WTC11 (cell line): ENCODE results near the gene PARVB. TPM values are rescaled to one million over a fixed set of nuclear protein-coding genes. Genes with fewer than 3 reads are reported as not detected.

Experiments
- ATAC-seq: fragments of 200-7000 bp; cut with Tn5 transposase; 2 replicates; pipeline ENCODE4 v1.10.0; 2021; ENCODE audit warnings: mild to moderate bottlenecking, moderate library complexity
- CTCF ChIA-PET: fragments of 300-600 bp; sonication (Branson Sonifier 250); formaldehyde crosslinking; loops from one replicate; lab custom pipeline; 2021; ENCODE audit warnings: antibody characterized with exemption; lab: Charles Lee
- POLR2A ChIA-PET: fragments of 350-600 bp; sonication (Branson Sonifier 250); formaldehyde crosslinking; loops from one replicate; lab custom pipeline; 2021; ENCODE audit warnings: antibody characterized with exemption; lab: Charles Lee
- DNase-seq: peaks from one replicate; pipeline ENCODE4 v3.0.0; 2021; ENCODE audit warnings: low spot score
- H3K27ac Mint-ChIP-seq: 2 replicates; pipeline ENCODE4 v1.8.0; 2021; ENCODE audit warnings: mixed read lengths
- H3K27me3 Mint-ChIP-seq: 2 replicates; pipeline ENCODE4 v1.8.0; 2021; ENCODE audit warnings: low read depth, mild to moderate bottlenecking, moderate library complexity, mixed read lengths
- H3K36me3 Mint-ChIP-seq: 2 replicates; pipeline ENCODE4 v1.8.0; 2021; ENCODE audit warnings: mixed read lengths
- H3K4me1 Mint-ChIP-seq: 2 replicates; pipeline ENCODE4 v1.8.0; 2022; ENCODE audit warnings: mixed read lengths
- H3K4me3 Mint-ChIP-seq: 2 replicates; pipeline ENCODE4 v1.8.0; 2021; ENCODE audit warnings: mild to moderate bottlenecking, moderate library complexity, mixed read lengths
- H3K9me3 Mint-ChIP-seq: 2 replicates; pipeline ENCODE4 v1.8.0; 2021; ENCODE audit warnings: mixed read lengths
- ATF1 ChIP-seq: sonication (generic); formaldehyde crosslinking; IDR thresholded peaks from 2 replicates; pipeline ENCODE4 v1.8.1; 2023; ENCODE audit warnings: mild to moderate bottlenecking, moderate library complexity, missing genetic modification reagents
- ATF3 ChIP-seq: sonication (generic); formaldehyde crosslinking; conservative IDR thresholded peaks from 2 replicates; pipeline ENCODE4 v1.8.1; 2022; ENCODE audit warnings: mild to moderate bottlenecking, missing genetic modification reagents
- ATF6 ChIP-seq: sonication (generic); formaldehyde crosslinking; IDR thresholded peaks from 2 replicates; pipeline ENCODE4 v1.8.1; 2023; ENCODE audit warnings: mild to moderate bottlenecking, missing genetic modification reagents
- E2F5 ChIP-seq: sonication (generic); formaldehyde crosslinking; IDR thresholded peaks from 2 replicates; pipeline ENCODE4 v1.8.1; 2022; ENCODE audit warnings: mild to moderate bottlenecking, moderate library complexity, missing genetic modification reagents
- ERG ChIP-seq: fragments of 250-450 bp; sonication (Bioruptor Pico); IDR thresholded peaks from 2 replicates; pipeline ENCODE4 v1.8.0; 2021; ENCODE audit warnings: mild to moderate bottlenecking
- FOXK1 ChIP-seq: sonication (generic); formaldehyde crosslinking; IDR thresholded peaks from 2 replicates; pipeline ENCODE4 v1.8.0; 2022; ENCODE audit warnings: mild to moderate bottlenecking, moderate library complexity, missing genetic modification reagents
- HMGXB4 ChIP-seq: sonication (generic); formaldehyde crosslinking; IDR thresholded peaks from 2 replicates; pipeline ENCODE4 v1.8.1; 2023; ENCODE audit warnings: mild to moderate bottlenecking, moderate library complexity, missing genetic modification reagents
- MLX ChIP-seq: sonication (generic); formaldehyde crosslinking; IDR thresholded peaks from 2 replicates; pipeline ENCODE4 v1.8.1; 2023; ENCODE audit warnings: mild to moderate bottlenecking, missing genetic modification reagents, moderate library complexity
- MXD4 ChIP-seq: fragments of 250-450 bp; sonication (Bioruptor Pico); IDR thresholded peaks from 2 replicates; pipeline ENCODE4 v1.8.0; 2021; ENCODE audit warnings: mild to moderate bottlenecking, moderate library complexity, borderline replicate concordance
- NR2C2 ChIP-seq: sonication (generic); formaldehyde crosslinking; IDR thresholded peaks from 2 replicates; pipeline ENCODE4 v1.8.0; 2022; ENCODE audit warnings: mild to moderate bottlenecking, missing genetic modification reagents
- OVOL2 ChIP-seq: fragments of 250-450 bp; sonication (Bioruptor Pico); IDR thresholded peaks from 2 replicates; pipeline ENCODE4 v1.9.0; 2021; ENCODE audit warnings: mild to moderate bottlenecking, borderline replicate concordance
- PRDM15 ChIP-seq: sonication (generic); formaldehyde crosslinking; IDR thresholded peaks from 2 replicates; pipeline ENCODE4 v1.8.0; 2022; ENCODE audit warnings: missing genetic modification reagents
- PREB ChIP-seq: sonication (generic); formaldehyde crosslinking; IDR thresholded peaks from 2 replicates; pipeline ENCODE4 v1.8.1; 2022; ENCODE audit warnings: mild to moderate bottlenecking, missing genetic modification reagents, moderate library complexity, borderline replicate concordance
- RELA ChIP-seq: sonication (generic); formaldehyde crosslinking; IDR thresholded peaks from 2 replicates; pipeline ENCODE4 v1.8.1; 2022; ENCODE audit warnings: missing genetic modification reagents, mild to moderate bottlenecking, borderline replicate concordance
- SMAD4 ChIP-seq: sonication (generic); formaldehyde crosslinking; IDR thresholded peaks from 2 replicates; pipeline ENCODE4 v1.8.0; 2022; ENCODE audit warnings: mild to moderate bottlenecking, missing genetic modification reagents
- TCF7 ChIP-seq: sonication (generic); formaldehyde crosslinking; IDR thresholded peaks from 2 replicates; pipeline ENCODE4 v1.8.0; 2022; ENCODE audit warnings: mild to moderate bottlenecking, low read depth, missing genetic modification reagents, moderate library complexity
- TEAD4 ChIP-seq: sonication (generic); formaldehyde crosslinking; IDR thresholded peaks from 2 replicates; pipeline ENCODE4 v1.8.0; 2022; ENCODE audit warnings: mild to moderate bottlenecking, missing genetic modification reagents
- ZNF219 ChIP-seq: sonication (generic); formaldehyde crosslinking; IDR thresholded peaks from 2 replicates; pipeline ENCODE4 v1.8.0; 2023; ENCODE audit warnings: missing genetic modification reagents, mild to moderate bottlenecking, borderline replicate concordance
- ZNF263 ChIP-seq: sonication (generic); formaldehyde crosslinking; IDR thresholded peaks from 2 replicates; pipeline ENCODE4 v1.8.1; 2022; ENCODE audit warnings: low read depth, mild to moderate bottlenecking, moderate library complexity, missing genetic modification reagents
- ZNF396 ChIP-seq: fragments of 250-450 bp; sonication (Bioruptor Pico); IDR thresholded peaks from 2 replicates; pipeline ENCODE4 v1.8.0; 2021; ENCODE audit warnings: mild to moderate bottlenecking, moderate library complexity, borderline replicate concordance
- total RNA-seq: library from RNA; stranded (reverse); gene quantifications from 3 replicates; pipeline ENCODE4 v1.2.3, GENCODE V29; 2021

PARVB gene
- total RNA-seq, 1 experiment from 2014 or later = 3.3 TPM

- no peak for TF ChIP-seq ZNF396 (CRISPR knock-in tag)
- no peak for TF ChIP-seq ERG (CRISPR knock-in tag)
- no peak for TF ChIP-seq PREB (CRISPR knock-in tag)
- TF ChIP-seq PRDM15 (CRISPR knock-in tag) = no peak
- TF ChIP-seq NR2C2 (CRISPR knock-in tag) = no peak
- TF ChIP-seq MXD4 (CRISPR knock-in tag) = no peak
Observed at GRCh38 chr22:44188316-44188715, 164.2 kb downstream of the PARVB start (continued).

GRCh38 chr22:44188986-44189630 is 165.0 kb downstream of the PARVB start:
- CTCF ChIA-PET = interaction anchor here (1.3 kb wide), 1 partner anchor 18 kb away, joined by 3 read pairs; no protein-coding TSS in a partner anchor
- Mint-ChIP-seq H3K9me3 (peaks cover 5% of the 10 kb centered on the region), H3K4me3 (no peak overlapping the region), H3K36me3 (no peaks in the 10 kb centered on the region), H3K4me1 (peaks cover 3% of the 10 kb centered on the region; the same call in 1 of the 2 replicates), H3K27me3 (no peaks in the 10 kb centered on the region), H3K27ac (no peak overlapping the region)
- DNase-seq (no peak), ATAC-seq (no peak)
- POLR2A ChIA-PET = interaction anchor here (0.6 kb wide), 1 partner anchor 277 kb away, joined by 3 read pairs; no protein-coding TSS in a partner anchor
- TF ChIP-seq MXD4 (CRISPR knock-in tag) = no peak
- no peak for TF ChIP-seq RELA (CRISPR knock-in tag)
- TF ChIP-seq TEAD4 (CRISPR knock-in tag) = no peak
- TF ChIP-seq OVOL2 = no peak
- TF ChIP-seq SMAD4 (CRISPR knock-in tag) = no peak
- TF ChIP-seq TCF7 (CRISPR knock-in tag) = no peak
- no peak for TF ChIP-seq ATF6 (CRISPR knock-in tag)
- no peak for TF ChIP-seq ATF3 (CRISPR knock-in tag)

GRCh38 chr22:44190381-44190976 is 166.4 kb downstream of the PARVB start:
- Mint-ChIP-seq H3K9me3 (peaks cover 11% of the 10 kb centered on the region), H3K27ac (no peak overlapping the region), H3K27me3 (no peaks in the 10 kb centered on the region), H3K36me3 (no peaks in the 10 kb centered on the region), H3K4me3 (no peak overlapping the region), H3K4me1 (peaks cover 3% of the 10 kb centered on the region; the same call in 1 of the 2 replicates)
- ATAC-seq (no peak), DNase-seq (no peak)
- CTCF ChIA-PET = no interaction called here
- POLR2A ChIA-PET = interaction anchor here (1.2 kb wide), 1 partner anchor 10 kb away, joined by 4 read pairs; the partner anchor contains the start of gene PARVG
- TF ChIP-seq ZNF219 (CRISPR knock-in tag) (no peak), E2F5 (no peak), FOXK1 (CRISPR knock-in tag) (no peak), HMGXB4 (CRISPR knock-in tag) (no peak), MLX (CRISPR knock-in tag) (no peak), ATF1 (CRISPR knock-in tag) (no peak), ZNF263 (no peak)
